Activated T-cell treated with anti-CD3 and anti-CD28 coated beads for 24 hours (primary cell): Measurements from ENCODE around the gene WDR44.
A peak's percentile ranks its signal among the peaks of the same experiment; 100 is the strongest.
"Not testable (repeated sequence)": the region's sequence is repeated elsewhere in the genome, so short reads cannot be mapped to it uniquely, and the experiment has no call there.

Experiments
- DNase-seq: peaks from one replicate; pipeline ENCODE4 v3.0.0-alpha.2; 2020; ENCODE audit warnings: low read depth

The WDR44 gene

DNA sequence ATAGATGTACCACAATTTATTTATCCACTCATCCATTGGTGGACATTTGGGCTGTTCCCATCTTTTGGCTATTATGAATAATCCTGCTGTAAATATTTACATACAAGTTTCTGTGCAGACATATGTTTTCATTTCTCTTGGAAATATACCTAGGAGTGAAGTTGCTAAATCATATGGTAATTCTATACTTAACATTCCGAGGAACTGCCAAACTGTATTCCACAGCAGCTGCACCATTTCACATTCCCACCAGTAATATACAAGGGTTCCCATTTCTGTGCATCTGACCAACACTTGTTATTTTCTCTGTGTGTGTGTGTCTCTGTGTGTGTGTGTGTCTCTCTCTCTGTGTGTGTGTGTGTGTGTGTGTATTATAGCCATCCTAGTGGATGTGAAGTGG is 134.3 kb downstream of the WDR44 start:
- no peak for DNase-seq

DNA sequence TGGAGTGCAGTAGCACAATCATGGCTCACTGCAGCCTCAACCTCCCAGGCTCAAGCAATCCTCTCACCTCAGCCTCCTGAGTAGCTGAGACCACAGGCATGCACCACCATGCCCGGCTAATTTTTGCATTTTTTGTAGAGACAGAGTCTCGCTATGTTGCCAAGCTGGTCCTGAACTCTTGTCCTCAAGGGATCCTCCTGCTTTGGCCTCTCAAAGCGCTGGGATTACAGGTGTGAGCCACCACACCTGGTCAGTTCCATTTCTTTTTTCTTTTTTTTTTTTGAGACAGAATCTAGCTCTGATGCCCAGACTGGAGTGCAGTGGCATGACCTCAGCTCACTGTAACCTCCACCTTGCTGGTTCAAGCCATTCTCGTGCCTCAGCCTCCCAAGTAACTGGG is 136.5 kb downstream of the WDR44 start:
- not testable (repeated sequence) for DNase-seq

DNA sequence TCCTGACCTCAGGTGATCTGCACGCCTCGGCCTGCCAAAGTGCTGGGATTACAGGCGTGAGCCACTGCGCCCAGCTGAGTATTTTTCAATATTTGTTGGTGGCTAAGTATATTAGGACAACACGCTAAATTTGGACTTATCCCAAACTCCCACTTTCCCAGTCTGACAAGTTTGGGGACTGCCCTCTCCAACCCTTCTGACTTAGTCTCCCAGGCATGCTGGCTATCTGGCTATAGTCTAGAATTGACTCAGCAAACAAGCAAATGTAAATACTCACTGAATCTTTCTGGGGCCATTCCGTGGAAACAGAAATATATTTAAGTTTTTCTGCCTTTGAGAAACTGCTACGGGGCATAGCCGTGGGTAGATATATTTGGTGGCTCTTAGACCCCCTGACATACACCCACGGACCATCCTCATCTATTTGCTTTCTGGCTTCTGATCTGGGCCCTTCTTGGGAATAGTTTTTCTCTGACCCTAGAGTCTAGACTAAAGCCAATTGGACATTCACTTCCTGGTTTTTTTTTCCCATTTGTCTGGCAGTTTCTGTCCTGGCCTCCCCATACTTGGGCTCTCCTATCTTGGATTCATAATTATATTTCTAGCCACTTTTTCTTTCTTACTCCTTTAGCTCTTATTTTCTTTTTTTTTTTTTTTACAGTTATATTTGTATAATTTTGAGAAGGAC is 138.5 kb downstream of the WDR44 start:
- DNase-seq: no peak

DNA sequence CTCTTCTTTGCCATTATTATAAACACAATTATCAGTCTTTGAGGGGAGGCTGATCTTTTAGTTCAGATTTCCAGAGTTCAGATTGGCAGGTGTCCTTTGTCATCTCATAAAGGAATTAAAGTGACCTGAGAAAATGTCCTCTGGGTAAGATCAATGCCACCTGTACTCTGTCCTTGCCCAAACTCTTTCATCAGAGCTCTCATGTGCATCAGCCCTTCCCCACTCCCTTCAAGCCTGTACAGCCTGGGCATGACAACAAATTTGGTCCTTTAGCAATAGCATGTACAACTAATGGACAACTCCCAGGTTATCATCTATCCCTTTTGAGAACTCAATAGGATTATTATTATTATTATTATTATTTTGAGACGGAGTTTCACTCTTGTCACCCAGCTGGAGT is 140.8 kb downstream of the WDR44 start:
- DNase-seq: not testable (repeated sequence)

DNA sequence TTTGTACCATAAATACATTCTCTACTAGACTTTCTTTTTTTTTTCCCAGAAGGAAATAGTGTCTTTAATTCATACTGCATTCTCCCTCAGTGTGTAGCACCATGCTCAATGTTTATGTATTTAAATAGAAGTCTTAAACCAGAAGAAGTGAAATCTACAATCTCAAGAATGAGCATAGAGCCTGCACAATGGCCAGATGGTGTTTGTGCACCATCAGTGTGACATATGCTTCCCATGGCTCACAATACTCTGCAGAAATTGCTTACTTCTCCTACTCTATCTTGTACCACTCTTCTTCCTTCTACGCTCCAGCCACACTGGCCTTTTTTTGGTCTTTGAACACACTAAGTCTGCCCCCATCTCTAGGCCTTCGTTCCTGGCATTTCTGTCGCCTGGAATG is 147.1 kb downstream of the WDR44 start:
- DNase-seq: no peak

DNA sequence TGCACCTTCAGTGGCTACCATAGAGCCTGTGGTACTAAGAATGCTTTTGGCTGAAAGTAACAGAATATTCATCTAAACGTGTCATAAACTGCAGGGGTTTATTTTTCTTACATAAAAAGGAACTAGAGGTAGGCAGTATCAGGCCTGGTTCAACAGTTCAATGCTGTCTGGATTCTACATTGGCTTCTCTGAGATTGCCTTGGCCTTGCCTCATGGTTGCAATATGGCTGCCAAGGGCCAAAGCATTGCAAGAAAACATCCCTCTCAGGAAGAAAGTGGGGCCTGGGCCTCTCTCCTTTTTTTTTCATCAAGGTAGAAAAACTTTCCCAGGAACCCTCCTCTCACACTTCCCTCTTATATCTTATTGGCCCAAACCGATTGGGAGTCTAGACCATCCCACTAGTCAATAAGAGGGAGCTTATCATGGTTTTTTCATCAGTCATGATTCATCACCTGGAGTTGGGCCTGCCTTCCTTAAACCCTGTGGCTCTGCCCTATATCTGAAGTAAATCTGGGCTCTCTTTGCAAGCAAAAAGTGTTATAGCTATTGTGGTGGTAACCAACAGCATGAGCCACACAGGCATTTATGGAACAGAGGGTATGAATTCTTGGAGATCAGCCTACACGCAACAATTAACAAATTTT is 147.9 kb downstream of the WDR44 start:
- no peak for DNase-seq

DNA sequence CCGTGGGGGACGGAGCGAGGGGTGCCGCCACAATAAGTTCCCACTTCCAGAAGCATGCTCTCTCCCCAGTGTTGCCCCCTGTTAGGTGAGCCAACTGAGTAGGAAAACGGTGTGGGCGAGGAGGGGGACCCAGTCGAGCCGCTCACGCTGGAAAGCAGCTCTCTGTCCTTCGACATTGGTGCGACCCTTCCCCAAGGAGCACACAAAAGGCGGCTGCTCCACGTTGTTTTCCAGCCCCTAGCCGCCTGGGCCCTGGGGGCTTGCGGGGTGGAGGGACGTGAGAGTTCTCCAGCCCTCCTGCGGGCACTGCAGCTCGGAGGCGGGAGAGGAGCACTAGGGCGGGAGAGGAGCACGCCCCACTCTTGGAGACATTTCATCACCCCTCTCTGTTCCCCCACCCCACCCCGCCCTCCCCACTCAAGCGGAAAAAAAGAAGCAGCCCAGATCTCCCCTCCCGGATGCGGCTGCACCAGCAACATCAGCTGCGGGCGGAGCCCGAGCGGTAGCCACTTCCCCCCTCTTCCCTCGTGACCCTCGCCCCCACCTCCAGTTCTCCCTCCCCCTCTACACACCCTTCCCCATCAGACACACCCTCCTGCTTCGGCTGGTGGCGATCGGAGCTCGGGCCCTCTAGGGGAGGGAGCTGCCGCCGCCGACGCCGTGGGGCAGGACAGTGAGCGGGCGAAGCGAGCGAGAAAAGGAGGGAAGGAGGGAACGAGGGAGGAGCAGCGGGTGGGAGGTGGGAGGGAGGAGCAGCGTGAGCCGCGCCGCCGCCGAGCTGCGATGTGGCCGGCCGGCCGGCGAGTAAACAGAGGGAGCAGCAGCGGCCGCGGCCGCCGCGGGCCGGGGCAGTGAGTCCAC is 149.4 kb downstream of the WDR44 start, which contains the start of gene DOCK11:
TSS of gene DOCK11 (plus strand) at position 755 of the 861 bp plus-strand sequence. CDS start 157 bp downstream, outside the sequence.
- DNase-seq: peak; percentile 68

DNA sequence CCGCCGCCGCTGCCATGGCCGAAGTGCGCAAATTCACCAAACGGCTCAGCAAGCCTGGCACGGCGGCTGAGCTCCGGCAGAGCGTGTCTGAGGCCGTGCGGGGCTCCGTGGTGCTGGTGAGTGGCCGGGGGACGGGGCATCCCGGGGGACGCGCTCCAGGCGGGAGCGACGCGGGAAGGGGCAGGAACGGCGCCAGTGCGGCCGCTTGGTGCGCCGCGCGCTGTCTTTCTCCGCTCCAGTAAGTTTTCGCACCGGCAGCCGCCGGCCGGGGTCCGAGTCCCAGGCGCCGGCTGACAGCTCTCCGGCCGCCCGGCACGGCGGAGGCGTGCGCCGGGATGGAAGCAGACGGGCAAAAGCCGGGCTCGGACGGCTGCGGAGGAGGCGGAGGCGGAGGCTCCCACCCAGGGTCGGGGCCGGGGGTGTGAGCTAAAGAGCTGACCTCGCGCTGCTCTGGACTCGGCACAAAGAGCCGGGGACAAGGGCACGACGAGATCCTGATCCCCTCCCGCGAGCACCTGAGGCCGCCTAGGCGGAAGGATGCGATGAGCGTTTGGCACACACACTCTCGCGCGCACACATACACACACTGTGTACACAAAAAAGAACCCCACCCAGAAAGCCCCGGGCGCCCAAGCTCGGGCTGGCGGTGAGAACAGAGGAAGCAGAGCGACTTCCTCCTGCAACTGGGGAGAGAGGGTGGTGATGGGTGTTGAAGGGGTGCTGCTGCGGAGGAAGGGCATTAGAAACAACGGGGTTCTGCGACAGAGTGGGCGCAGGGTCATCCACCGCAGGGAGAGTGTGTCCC is 150.3 kb downstream of the WDR44 start:
- peak; percentile 60 for DNase-seq

DNA sequence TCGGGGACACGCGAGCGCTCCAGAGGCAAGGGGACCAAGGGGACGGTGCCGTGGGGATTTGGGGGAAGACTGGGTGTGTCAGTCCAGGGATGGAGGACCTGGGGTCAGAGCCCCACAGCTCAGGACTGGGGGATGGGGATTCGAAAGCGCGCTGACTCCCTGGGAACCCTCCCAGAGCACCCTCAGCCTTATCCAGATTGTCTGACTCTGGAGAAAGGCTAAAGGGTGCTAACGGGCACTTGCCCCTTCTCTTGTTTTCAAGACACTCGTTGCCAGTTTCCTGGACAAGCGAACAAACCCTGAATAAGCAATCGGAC is 150.8 kb downstream of the WDR44 start:
- DNase-seq: no peak

DNA sequence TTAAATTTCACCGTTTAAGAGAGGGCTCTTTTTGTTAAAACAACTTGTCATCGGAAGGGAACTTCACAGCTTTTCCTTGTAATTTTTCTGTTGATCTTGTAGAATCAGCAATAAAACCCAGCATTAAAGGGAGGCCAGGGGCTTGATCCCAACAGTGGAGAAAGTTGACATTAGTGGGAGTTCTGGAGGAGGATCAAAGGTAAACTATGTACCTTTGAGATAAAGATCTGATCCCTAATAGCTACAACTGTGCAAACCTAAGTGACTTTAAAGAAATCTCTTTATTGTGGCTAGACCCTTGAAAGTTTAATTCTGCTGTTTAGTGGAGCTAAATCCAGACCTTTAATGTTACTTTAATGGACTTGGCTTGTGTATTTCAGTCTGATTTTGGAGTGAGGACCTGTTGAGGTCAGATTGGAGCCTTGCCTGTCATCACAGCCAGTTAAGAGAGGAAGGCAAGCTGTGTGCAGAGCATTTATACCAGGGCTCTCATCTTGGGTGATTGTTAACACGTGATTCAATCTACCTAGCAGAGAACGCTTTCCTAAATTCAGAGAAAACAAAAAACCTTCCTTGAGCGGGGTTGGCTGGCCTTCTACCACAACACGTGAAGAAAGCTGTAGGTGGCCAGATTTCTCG is 151.4 kb downstream of the WDR44 start:
- no peak for DNase-seq

DNA sequence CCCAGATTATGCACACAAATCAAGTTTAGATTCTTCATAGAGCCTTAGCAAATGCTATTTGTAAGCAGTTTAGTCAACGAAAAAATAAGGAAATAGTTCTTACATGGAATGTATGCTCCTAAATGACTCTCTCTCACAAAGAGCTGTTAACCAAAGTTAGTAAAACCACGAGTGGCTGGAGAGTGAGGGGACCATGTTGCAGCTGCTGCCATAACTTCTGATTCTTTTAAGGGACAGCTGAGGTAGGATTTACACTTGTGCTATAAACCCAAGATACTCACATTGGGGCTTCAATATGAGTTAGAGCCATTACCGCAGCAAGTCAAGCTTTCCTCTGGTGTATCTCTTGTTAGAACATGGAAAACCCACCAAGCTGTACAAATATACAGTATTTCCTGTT is 152.4 kb downstream of the WDR44 start:
- DNase-seq: no peak

DNA sequence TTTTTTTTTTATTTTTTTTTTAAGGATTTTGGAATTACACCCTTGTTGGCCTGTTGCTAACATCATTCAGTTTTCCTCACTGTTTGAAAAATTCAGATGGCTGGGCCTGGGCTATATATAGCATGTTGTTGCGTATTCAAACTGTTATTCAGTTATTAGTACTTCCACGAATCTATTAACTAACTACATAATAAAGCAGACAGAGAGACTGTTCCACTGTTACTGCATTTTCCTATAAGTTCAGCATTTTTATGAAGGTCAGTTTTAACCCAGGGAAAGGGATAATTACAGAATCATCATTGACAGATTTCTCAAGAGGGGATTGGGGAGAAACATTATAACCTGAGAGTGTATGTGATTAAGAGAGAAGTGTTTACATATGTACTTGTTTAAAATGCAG is 152.8 kb downstream of the WDR44 start:
- no peak for DNase-seq

DNA sequence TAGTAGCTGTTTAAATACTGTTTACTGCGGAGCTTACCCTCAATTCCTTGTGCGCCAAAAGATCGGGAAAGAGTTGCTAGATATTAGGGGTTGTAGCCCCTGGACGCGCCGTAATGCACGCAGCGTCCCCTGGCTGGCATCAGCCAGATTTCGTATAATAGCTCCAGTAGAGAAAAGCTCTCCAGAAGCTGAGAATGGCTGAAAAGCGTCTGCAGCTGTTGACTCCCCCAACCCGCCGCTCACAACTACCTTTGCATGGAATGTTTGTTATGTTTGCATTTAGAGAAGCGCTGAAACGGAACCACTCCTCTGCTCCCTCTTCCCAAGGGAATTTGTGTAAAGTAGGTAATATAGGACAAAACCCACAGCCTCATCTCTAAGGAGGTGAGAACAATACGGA is 153.4 kb downstream of the WDR44 start:
- DNase-seq: no peak
